ENCODE results near the gene CIC. TPM values are rescaled to one million over a fixed set of nuclear protein-coding genes. Genes with fewer than 3 reads are reported as not detected.

The CIC gene
- polyA plus RNA-seq, 1 donor, result 44.8 TPM

GRCh38 chr19:42278452-42279154, 9.6 kb downstream of the CIC start:
- DNase-seq, result no peak

- no peak for DNase-seq
Measured at GRCh38 chr19:42279155-42279901, 10.3 kb downstream of the CIC start.

- DNase-seq, result peak; percentile 93
Measured at GRCh38 chr19:42279902-42280814, 11.1 kb downstream of the CIC start.

GRCh38 chr19:42280815-42281145, 11.7 kb downstream of the CIC start:
- DNase-seq, result no peak

- DNase-seq, result peak; percentile 53
Measured at GRCh38 chr19:42281146-42281826, 12.2 kb downstream of the CIC start.

- DNase-seq, result no peak
Measured at GRCh38 chr19:42281827-42282762, 13.0 kb downstream of the CIC start.

- no peak for DNase-seq
Measured at GRCh38 chr19:42282819-42283187, 13.8 kb downstream of the CIC start.

GRCh38 chr19:42283188-42284065, 14.4 kb downstream of the CIC start:
- peak; percentile 97 for DNase-seq

- DNase-seq, result peak; percentile 84
Measured at GRCh38 chr19:42284066-42284501, 15.0 kb downstream of the CIC start.

GRCh38 chr19:42284591-42285341, 15.7 kb downstream of the CIC start:
- no peak for DNase-seq

- DNase-seq, result no peak
Measured at GRCh38 chr19:42285541-42285941, 16.5 kb downstream of the CIC start.

GRCh38 chr19:42285988-42286348, 16.9 kb downstream of the CIC start:
- DNase-seq, result no peak

GRCh38 chr19:42286349-42287016, 17.4 kb downstream of the CIC start:
- peak; percentile 45 for DNase-seq

GRCh38 chr19:42287017-42287826, 18.2 kb downstream of the CIC start:
- DNase-seq, result no peak

- no peak for DNase-seq
Measured at GRCh38 chr19:42287827-42288107, 18.7 kb downstream of the CIC start.

GRCh38 chr19:42288387-42288786, 19.3 kb downstream of the CIC start:
- no peak for DNase-seq

GRCh38 chr19:42288881-42289555, 20.0 kb downstream of the CIC start:
- no peak for DNase-seq

- no peak for DNase-seq
Measured at GRCh38 chr19:42289556-42290041, 20.5 kb downstream of the CIC start.
